HepG2 (cell line): ENCODE data around the gene ZFP1.

Source experiments
- ATF7-NPFF ChIP-seq: sonication (generic); formaldehyde crosslinking; IDR thresholded peaks from 2 replicates; pipeline ENCODE4 v1.8.1; 2023; ENCODE audit warnings: mild to moderate bottlenecking, low read depth, missing genetic modification reagents, moderate library complexity
- CTCF ChIP-seq: sonication (generic); formaldehyde crosslinking; IDR thresholded peaks from 2 replicates; pipeline ENCODE4 v1.5.0; 2020; ENCODE audit warnings: mild to moderate bottlenecking, missing genetic modification reagents, moderate library complexity
- GABPA ChIP-seq, 2 experiments: IDR thresholded peaks; 2 replicates each; pipeline ENCODE4 v1.6.1; 2011 to 2016; ENCODE audit warnings: low read depth in 2 of 2, low read length in 1 of 2, missing biosample characterization in 1 of 2, missing genetic modification characterization in 1 of 2
- HDAC2 ChIP-seq: sonication (generic); formaldehyde crosslinking; IDR thresholded peaks from 2 replicates; pipeline ENCODE4 v1.4.0; 2020; ENCODE audit warnings: missing genetic modification reagents
- HES4 ChIP-seq: sonication (generic); formaldehyde crosslinking; IDR thresholded peaks from 2 replicates; pipeline ENCODE4 v1.9.0; 2021; ENCODE audit warnings: mild to moderate bottlenecking, missing genetic modification reagents, borderline replicate concordance
- HMG20A ChIP-seq: IDR thresholded peaks from 2 replicates; pipeline ENCODE4 v1.6.1; 2016; ENCODE audit warnings: borderline replicate concordance
- MYNN ChIP-seq: sonication (generic); formaldehyde crosslinking; IDR thresholded peaks from 2 replicates; pipeline ENCODE4 v1.4.0; 2020; ENCODE audit warnings: mild to moderate bottlenecking, low read depth, missing genetic modification reagents
- PATZ1 ChIP-seq: sonication (generic); formaldehyde crosslinking; IDR thresholded peaks from 2 replicates; pipeline ENCODE4 v1.4.0; 2020; ENCODE audit warnings: missing genetic modification reagents
- RAD21 ChIP-seq: fragments of 450-650 bp; formaldehyde crosslinking; IDR thresholded peaks from 2 replicates; pipeline ENCODE4 v1.5.0; 2020; ENCODE audit warnings: mild to moderate bottlenecking
- SMYD3 ChIP-seq: sonication (generic); formaldehyde crosslinking; IDR thresholded peaks from 2 replicates; pipeline ENCODE4 v1.8.1; 2023; ENCODE audit warnings: mild to moderate bottlenecking, missing genetic modification reagents

- TF ChIP-seq MYNN (CRISPR knock-in tag) (no peak), PATZ1 (CRISPR knock-in tag) (no peak), GABPA (IDR thresholded peaks at IDR 0.05; ENCODE audit: low read depth, low read length) (no peak), GABPA (CRISPR knock-in tag; IDR thresholded peaks at IDR 0.05; ENCODE audit: low read depth) (no peak), CTCF (CRISPR knock-in tag) (no peak), HDAC2 (no peak), HES4 (CRISPR knock-in tag) (no peak), SMYD3 (CRISPR knock-in tag) (no peak), RAD21 (CRISPR knock-in tag) (no peak), HMG20A (no peak), ATF7-NPFF (CRISPR knock-in tag) (no peak)
Measured at GRCh38 chr16:75175074-75175473, 26.8 kb downstream of the ZFP1 start.
